HepG2 (cell line): ENCODE measurements around the gene PTH1R. TPM values are rescaled to one million over a fixed set of nuclear protein-coding genes. Genes with fewer than 3 reads are reported as not detected.

Experiments
- CCDC6 ChIP-seq: sonication (generic); formaldehyde crosslinking; IDR thresholded peaks from 2 replicates; pipeline ENCODE4 v1.8.1; 2022; ENCODE audit warnings: mild to moderate bottlenecking, missing genetic modification reagents, moderate library complexity
- ELF3 ChIP-seq: IDR thresholded peaks from 2 replicates; pipeline ENCODE4 v1.6.1; 2016; ENCODE audit warnings: missing genetic modification reagents, missing compliant biosample characterization
- KLF6 ChIP-seq: IDR thresholded peaks from 2 replicates; pipeline ENCODE4 v1.8.0; 2016; ENCODE audit warnings: missing biosample characterization, missing genetic modification reagents
- ZNF281 ChIP-seq: sonication (generic); formaldehyde crosslinking; IDR thresholded peaks from 2 replicates; pipeline ENCODE4 v1.4.0; 2020; ENCODE audit warnings: missing genetic modification reagents, borderline replicate concordance
- ZNF292 ChIP-seq: sonication (generic); formaldehyde crosslinking; IDR thresholded peaks from 2 replicates; pipeline ENCODE4 v1.8.1; 2022; ENCODE audit warnings: mild to moderate bottlenecking, low read depth, missing genetic modification reagents, borderline replicate concordance
- ZNF34 ChIP-seq: sonication (generic); formaldehyde crosslinking; IDR thresholded peaks from 2 replicates; pipeline ENCODE4 v1.4.0; 2020; ENCODE audit warnings: mild to moderate bottlenecking, missing genetic modification reagents, borderline replicate concordance
- ZNF629 ChIP-seq: sonication (generic); formaldehyde crosslinking; conservative IDR thresholded peaks from 2 replicates; pipeline ENCODE4 v1.5.0; 2020; ENCODE audit warnings: missing genetic modification reagents
- polyA plus RNA-seq, 8 experiments: library from polyadenylated mRNA; depleted of rRNA in 3 of 8; stranded (reverse) in 7 of 8; unstranded in 1 of 8; fragments of >200 nt; fragmentation: Illumina TruSeq in 4 of 8; extraction: Trizol in 4 of 8; gene quantifications; 2 replicates each; pipeline versions ENCODE4 v1.2.1 to v1.2.3, GENCODE V29; 2011 to 2016; ENCODE audit warnings: low read depth in 4 of 8, missing spikeins in 1 of 8, mixed read lengths in 1 of 8; ENCODE audit not compliant: insufficient read depth in 1 of 8
- total RNA-seq, 5 experiments: library from RNA; depleted of rRNA; stranded (reverse); fragments of >200 nt; fragmentation: Illumina TruSeq; extraction: Trizol; gene quantifications; 2 replicates each; pipeline ENCODE4 v1.2.3, GENCODE V29; 2016; ENCODE audit warnings: low read depth in 1 of 5
- TF ChIP-seq, protein P1 (sequence below): IDR thresholded peaks from 2 replicates; pipeline ENCODE4 v1.4.0; 2020; ENCODE audit warnings: mild to moderate bottlenecking, missing genetic modification reagents
- TF ChIP-seq, protein P2 (sequence below): IDR thresholded peaks from 2 replicates; pipeline ENCODE4 v1.6.1; 2012; ENCODE audit warnings: low read length, improper control_type of control experiment
- TF ChIP-seq, protein P3 (sequence below): sonication (generic); formaldehyde crosslinking; IDR thresholded peaks from 2 replicates; pipeline ENCODE4 v1.4.0; 2020; ENCODE audit warnings: mild to moderate bottlenecking, missing genetic modification reagents
- TF ChIP-seq, protein P4 (sequence below): sonication (generic); formaldehyde crosslinking; IDR thresholded peaks from 2 replicates; pipeline ENCODE4 v1.5.0; 2020; ENCODE audit warnings: missing genetic modification reagents, mild to moderate bottlenecking, borderline replicate concordance

The PTH1R gene
- total and polyA plus RNA-seq, 2 of the 13 experiments (the other 11 are each of a cell fraction or from before 2014, with no cell fraction given): not detected

GRCh38 chr3:46947981-46948791, 70.7 kb downstream of the PTH1R start (continued):
- TF ChIP-seq, protein P1, sequence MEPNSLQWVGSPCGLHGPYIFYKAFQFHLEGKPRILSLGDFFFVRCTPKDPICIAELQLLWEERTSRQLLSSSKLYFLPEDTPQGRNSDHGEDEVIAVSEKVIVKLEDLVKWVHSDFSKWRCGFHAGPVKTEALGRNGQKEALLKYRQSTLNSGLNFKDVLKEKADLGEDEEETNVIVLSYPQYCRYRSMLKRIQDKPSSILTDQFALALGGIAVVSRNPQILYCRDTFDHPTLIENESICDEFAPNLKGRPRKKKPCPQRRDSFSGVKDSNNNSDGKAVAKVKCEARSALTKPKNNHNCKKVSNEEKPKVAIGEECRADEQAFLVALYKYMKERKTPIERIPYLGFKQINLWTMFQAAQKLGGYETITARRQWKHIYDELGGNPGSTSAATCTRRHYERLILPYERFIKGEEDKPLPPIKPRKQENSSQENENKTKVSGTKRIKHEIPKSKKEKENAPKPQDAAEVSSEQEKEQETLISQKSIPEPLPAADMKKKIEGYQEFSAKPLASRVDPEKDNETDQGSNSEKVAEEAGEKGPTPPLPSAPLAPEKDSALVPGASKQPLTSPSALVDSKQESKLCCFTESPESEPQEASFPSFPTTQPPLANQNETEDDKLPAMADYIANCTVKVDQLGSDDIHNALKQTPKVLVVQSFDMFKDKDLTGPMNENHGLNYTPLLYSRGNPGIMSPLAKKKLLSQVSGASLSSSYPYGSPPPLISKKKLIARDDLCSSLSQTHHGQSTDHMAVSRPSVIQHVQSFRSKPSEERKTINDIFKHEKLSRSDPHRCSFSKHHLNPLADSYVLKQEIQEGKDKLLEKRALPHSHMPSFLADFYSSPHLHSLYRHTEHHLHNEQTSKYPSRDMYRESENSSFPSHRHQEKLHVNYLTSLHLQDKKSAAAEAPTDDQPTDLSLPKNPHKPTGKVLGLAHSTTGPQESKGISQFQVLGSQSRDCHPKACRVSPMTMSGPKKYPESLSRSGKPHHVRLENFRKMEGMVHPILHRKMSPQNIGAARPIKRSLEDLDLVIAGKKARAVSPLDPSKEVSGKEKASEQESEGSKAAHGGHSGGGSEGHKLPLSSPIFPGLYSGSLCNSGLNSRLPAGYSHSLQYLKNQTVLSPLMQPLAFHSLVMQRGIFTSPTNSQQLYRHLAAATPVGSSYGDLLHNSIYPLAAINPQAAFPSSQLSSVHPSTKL (CRISPR knock-in tag): peak; percentile 67; the same call in 1 of the 2 replicates
- peak; percentile 21; the same call in 1 of the 2 replicates for TF ChIP-seq ZNF281
- TF ChIP-seq, protein P2, sequence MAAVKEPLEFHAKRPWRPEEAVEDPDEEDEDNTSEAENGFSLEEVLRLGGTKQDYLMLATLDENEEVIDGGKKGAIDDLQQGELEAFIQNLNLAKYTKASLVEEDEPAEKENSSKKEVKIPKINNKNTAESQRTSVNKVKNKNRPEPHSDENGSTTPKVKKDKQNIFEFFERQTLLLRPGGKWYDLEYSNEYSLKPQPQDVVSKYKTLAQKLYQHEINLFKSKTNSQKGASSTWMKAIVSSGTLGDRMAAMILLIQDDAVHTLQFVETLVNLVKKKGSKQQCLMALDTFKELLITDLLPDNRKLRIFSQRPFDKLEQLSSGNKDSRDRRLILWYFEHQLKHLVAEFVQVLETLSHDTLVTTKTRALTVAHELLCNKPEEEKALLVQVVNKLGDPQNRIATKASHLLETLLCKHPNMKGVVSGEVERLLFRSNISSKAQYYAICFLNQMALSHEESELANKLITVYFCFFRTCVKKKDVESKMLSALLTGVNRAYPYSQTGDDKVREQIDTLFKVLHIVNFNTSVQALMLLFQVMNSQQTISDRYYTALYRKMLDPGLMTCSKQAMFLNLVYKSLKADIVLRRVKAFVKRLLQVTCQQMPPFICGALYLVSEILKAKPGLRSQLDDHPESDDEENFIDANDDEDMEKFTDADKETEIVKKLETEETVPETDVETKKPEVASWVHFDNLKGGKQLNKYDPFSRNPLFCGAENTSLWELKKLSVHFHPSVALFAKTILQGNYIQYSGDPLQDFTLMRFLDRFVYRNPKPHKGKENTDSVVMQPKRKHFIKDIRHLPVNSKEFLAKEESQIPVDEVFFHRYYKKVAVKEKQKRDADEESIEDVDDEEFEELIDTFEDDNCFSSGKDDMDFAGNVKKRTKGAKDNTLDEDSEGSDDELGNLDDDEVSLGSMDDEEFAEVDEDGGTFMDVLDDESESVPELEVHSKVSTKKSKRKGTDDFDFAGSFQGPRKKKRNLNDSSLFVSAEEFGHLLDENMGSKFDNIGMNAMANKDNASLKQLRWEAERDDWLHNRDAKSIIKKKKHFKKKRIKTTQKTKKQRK: no peak
- TF ChIP-seq, protein P3, sequence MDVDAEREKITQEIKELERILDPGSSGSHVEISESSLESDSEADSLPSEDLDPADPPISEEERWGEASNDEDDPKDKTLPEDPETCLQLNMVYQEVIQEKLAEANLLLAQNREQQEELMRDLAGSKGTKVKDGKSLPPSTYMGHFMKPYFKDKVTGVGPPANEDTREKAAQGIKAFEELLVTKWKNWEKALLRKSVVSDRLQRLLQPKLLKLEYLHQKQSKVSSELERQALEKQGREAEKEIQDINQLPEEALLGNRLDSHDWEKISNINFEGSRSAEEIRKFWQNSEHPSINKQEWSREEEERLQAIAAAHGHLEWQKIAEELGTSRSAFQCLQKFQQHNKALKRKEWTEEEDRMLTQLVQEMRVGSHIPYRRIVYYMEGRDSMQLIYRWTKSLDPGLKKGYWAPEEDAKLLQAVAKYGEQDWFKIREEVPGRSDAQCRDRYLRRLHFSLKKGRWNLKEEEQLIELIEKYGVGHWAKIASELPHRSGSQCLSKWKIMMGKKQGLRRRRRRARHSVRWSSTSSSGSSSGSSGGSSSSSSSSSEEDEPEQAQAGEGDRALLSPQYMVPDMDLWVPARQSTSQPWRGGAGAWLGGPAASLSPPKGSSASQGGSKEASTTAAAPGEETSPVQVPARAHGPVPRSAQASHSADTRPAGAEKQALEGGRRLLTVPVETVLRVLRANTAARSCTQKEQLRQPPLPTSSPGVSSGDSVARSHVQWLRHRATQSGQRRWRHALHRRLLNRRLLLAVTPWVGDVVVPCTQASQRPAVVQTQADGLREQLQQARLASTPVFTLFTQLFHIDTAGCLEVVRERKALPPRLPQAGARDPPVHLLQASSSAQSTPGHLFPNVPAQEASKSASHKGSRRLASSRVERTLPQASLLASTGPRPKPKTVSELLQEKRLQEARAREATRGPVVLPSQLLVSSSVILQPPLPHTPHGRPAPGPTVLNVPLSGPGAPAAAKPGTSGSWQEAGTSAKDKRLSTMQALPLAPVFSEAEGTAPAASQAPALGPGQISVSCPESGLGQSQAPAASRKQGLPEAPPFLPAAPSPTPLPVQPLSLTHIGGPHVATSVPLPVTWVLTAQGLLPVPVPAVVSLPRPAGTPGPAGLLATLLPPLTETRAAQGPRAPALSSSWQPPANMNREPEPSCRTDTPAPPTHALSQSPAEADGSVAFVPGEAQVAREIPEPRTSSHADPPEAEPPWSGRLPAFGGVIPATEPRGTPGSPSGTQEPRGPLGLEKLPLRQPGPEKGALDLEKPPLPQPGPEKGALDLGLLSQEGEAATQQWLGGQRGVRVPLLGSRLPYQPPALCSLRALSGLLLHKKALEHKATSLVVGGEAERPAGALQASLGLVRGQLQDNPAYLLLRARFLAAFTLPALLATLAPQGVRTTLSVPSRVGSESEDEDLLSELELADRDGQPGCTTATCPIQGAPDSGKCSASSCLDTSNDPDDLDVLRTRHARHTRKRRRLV (CRISPR knock-in tag): 0 out of 2 replicates have a peak, but pooled peaks have one; percentile 61
- TF ChIP-seq ELF3 (CRISPR knock-in tag): no peak
- no peak for TF ChIP-seq ZNF629 (CRISPR knock-in tag)
- TF ChIP-seq CCDC6 (CRISPR knock-in tag): 0 out of 2 replicates have a peak, but pooled peaks have one; percentile 18
- TF ChIP-seq, protein P4, sequence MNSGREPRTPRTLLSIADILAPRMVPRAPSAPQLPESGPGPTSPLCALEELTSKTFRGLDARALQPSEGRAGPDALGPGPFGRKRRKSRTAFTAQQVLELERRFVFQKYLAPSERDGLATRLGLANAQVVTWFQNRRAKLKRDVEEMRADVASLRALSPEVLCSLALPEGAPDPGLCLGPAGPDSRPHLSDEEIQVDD (CRISPR knock-in tag): no peak
- no peak for TF ChIP-seq KLF6 (CRISPR knock-in tag)
- TF ChIP-seq ZNF292 (CRISPR knock-in tag): peak; percentile 70; the same call in 1 of the 2 replicates
- TF ChIP-seq ZNF34 (CRISPR knock-in tag): no peak
